Neural progenitor cell (in vitro differentiated cells): ENCODE data around the gene SCAMP1.

Experiments
- CTCF ChIP-seq: fragments of 200-600 bp; sonication (generic); IDR thresholded peaks from 2 replicates; pipeline ENCODE4 v1.5.1; 2017; ENCODE audit warnings: antibody characterized with exemption, mild to moderate bottlenecking
- EZH2phosphoT487 ChIP-seq: fragments of 200-600 bp; sonication (generic); IDR thresholded peaks from 2 replicates; pipeline ENCODE4 v1.6.1; 2017; ENCODE audit warnings: antibody characterized with exemption

- TF ChIP-seq CTCF (no peak), EZH2phosphoT487 (no peak)
These were observed 14.9 kb upstream of the SCAMP1 start for GRCh38 chr5:78345485-78345884.
